Uterus (tissue), 2 donors: ENCODE results near the gene FAM114A1.

ENCODE experiments used
- POLR2A ChIP-seq, 2 donors: fragments of 450-650 bp; IDR thresholded peaks; one replicate each; pipeline ENCODE4 v1.6.1; 2016; ENCODE audit warnings: antibody characterized with exemption in 2 of 2, mild to moderate bottlenecking in 1 of 2, moderate library complexity in 1 of 2
- TF ChIP-seq, protein P1 (sequence below), 4 experiments: fragments of 200-600 bp in 2 of 4; fragments of 450-650 bp in 2 of 4; sonication (generic) in 2 of 4; IDR thresholded peaks; one replicate each; pipeline ENCODE4 v1.5.1; 2016 to 2019; ENCODE audit warnings: antibody characterized with exemption in 4 of 4, mild to moderate bottlenecking in 2 of 4, moderate library complexity in 1 of 4

DNA sequence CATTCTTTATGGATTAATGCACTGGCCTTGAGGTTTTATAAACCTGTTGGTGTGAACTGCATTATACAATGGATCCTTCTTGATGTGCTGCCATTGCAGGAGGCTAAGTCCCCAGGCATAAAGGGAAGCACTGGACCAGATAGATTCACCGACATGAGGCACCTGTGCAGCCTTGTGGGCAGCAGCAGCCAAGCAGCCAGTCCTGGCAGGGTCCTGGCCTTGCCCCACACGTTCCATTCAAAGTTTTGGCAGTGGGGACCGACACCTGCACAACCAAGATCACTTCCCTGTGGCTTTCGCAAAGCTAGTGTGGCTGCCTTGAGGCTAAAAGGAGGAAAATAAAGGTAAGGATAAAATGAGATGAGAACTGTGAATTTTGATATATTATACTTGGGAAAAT is 111.5 kb downstream of the FAM114A1 start:
- TF ChIP-seq, protein P1, sequence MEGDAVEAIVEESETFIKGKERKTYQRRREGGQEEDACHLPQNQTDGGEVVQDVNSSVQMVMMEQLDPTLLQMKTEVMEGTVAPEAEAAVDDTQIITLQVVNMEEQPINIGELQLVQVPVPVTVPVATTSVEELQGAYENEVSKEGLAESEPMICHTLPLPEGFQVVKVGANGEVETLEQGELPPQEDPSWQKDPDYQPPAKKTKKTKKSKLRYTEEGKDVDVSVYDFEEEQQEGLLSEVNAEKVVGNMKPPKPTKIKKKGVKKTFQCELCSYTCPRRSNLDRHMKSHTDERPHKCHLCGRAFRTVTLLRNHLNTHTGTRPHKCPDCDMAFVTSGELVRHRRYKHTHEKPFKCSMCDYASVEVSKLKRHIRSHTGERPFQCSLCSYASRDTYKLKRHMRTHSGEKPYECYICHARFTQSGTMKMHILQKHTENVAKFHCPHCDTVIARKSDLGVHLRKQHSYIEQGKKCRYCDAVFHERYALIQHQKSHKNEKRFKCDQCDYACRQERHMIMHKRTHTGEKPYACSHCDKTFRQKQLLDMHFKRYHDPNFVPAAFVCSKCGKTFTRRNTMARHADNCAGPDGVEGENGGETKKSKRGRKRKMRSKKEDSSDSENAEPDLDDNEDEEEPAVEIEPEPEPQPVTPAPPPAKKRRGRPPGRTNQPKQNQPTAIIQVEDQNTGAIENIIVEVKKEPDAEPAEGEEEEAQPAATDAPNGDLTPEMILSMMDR (IDR thresholded peaks at IDR 0.05) = no peak
- TF ChIP-seq POLR2A (IDR thresholded peaks at IDR 0.05) = no peak
